Loucy (cell line): ENCODE data around the gene TUBGCP3.

Source experiments
- H2AFZ ChIP-seq: fragments of 200-600 bp; sonication (generic); 2 replicates; pipeline ENCODE4 v1.6.0; 2016; ENCODE audit warnings: antibody characterized with exemption, mild to moderate bottlenecking, low read length, moderate library complexity
- H3F3A ChIP-seq: fragments of 200-600 bp; 2 replicates; pipeline ENCODE4 v1.6.0; 2016; ENCODE audit warnings: antibody characterized with exemption, low read depth, mild to moderate bottlenecking
- H3K27me3 ChIP-seq: fragments of 200-600 bp; sonication (generic); 2 replicates; pipeline ENCODE4 v1.6.1; 2014; ENCODE audit warnings: low read length, mild to moderate bottlenecking; ENCODE audit not compliant: insufficient read depth, poor library complexity, severe bottlenecking
- H3K36me3 ChIP-seq: fragments of 200-600 bp; sonication (generic); 2 replicates; pipeline ENCODE4 v1.6.1; 2016; ENCODE audit warnings: low read length; ENCODE audit not compliant: insufficient read depth
- H3K4me1 ChIP-seq: fragments of 200-600 bp; sonication (generic); 2 replicates; pipeline ENCODE4 v1.5.1; 2014; ENCODE audit warnings: low read length, mild to moderate bottlenecking; ENCODE audit not compliant: insufficient read depth, poor library complexity, severe bottlenecking
- H3K4me2 ChIP-seq: fragments of 200-600 bp; sonication (generic); 2 replicates; pipeline ENCODE4 v1.6.0; 2014; ENCODE audit warnings: antibody characterized with exemption, low read length, low read depth, mild to moderate bottlenecking; ENCODE audit not compliant: poor library complexity, severe bottlenecking
- H3K4me3 ChIP-seq: fragments of 200-600 bp; sonication (generic); 2 replicates; pipeline ENCODE4 v1.5.1; 2014; ENCODE audit warnings: low read length, mild to moderate bottlenecking, mixed read lengths; ENCODE audit not compliant: poor library complexity, severe bottlenecking
- H3K79me2 ChIP-seq: fragments of 200-600 bp; sonication (generic); 2 replicates; pipeline ENCODE4 v1.6.1; 2014; ENCODE audit warnings: low read length; ENCODE audit not compliant: insufficient read depth
- H3K9ac ChIP-seq: fragments of 200-600 bp; sonication (generic); 2 replicates; pipeline ENCODE4 v1.6.0; 2014; ENCODE audit warnings: mild to moderate bottlenecking, low read depth, low read length, moderate library complexity; ENCODE audit not compliant: poor library complexity, severe bottlenecking
- H3K9me2 ChIP-seq: fragments of 200-600 bp; sonication (generic); replicated peaks from 2 replicates; pipeline ENCODE4 v1.6.1; 2016; ENCODE audit warnings: low read depth, low read length, mixed read lengths
- H3K9me3 ChIP-seq: fragments of 200-600 bp; sonication (generic); 2 replicates; pipeline ENCODE4 v1.6.1; 2014; ENCODE audit warnings: mild to moderate bottlenecking, antibody characterized with exemption, low read length, low read depth; ENCODE audit not compliant: insufficient read depth
- H4K20me1 ChIP-seq: fragments of 200-600 bp; sonication (generic); 2 replicates; pipeline ENCODE4 v1.6.0; 2014; ENCODE audit warnings: antibody characterized with exemption, low read length, mild to moderate bottlenecking; ENCODE audit not compliant: insufficient read depth, poor library complexity, severe bottlenecking
- CTCF ChIP-seq: fragments of 200-600 bp; sonication (generic); conservative IDR thresholded peaks from 2 replicates; pipeline ENCODE4 v1.5.1; 2014; ENCODE audit warnings: mild to moderate bottlenecking, antibody characterized with exemption, low read length
- EZH2phosphoT487 ChIP-seq: fragments of 200-600 bp; IDR thresholded peaks from 2 replicates; pipeline ENCODE4 v1.6.1; 2018; ENCODE audit warnings: antibody characterized with exemption, mild to moderate bottlenecking, moderate library complexity, borderline replicate concordance

The TUBGCP3 gene

GRCh38 chr13:112626124-112626523 is 38.2 kb upstream of the TUBGCP3 start:
- Histone ChIP-seq H3K36me3 (no peaks in the 10 kb centered on the region), H3K4me2 (no peak overlapping the region)

GRCh38 chr13:112625698-112626097 is 37.7 kb upstream of the TUBGCP3 start:
- no peaks in the 10 kb centered on the region for H3K36me3 ChIP-seq
- H3K4me2 ChIP-seq, result no peak overlapping the region
- H3K4me1 ChIP-seq, result no peaks in the 10 kb centered on the region
- H2AFZ ChIP-seq, result no peak overlapping the region
- H4K20me1 ChIP-seq, result no peaks in the 10 kb centered on the region
- H3K4me3 ChIP-seq, result no peak overlapping the region
- no peaks in the 10 kb centered on the region for H3K9me3 ChIP-seq
- H3F3A ChIP-seq, result no peaks in the 10 kb centered on the region
- H3K9ac ChIP-seq, result no peak overlapping the region
- no peaks in the 10 kb centered on the region for H3K27me3 ChIP-seq
- H3K9me2 ChIP-seq, result no peaks in the 10 kb centered on the region
- TF ChIP-seq EZH2phosphoT487, result no peak
- no peak for TF ChIP-seq CTCF
- H3K79me2 ChIP-seq, result no peaks in the 10 kb centered on the region

More at GRCh38 chr13:112626124-112626523, 38.2 kb upstream of the TUBGCP3 start:
- H3K4me1 ChIP-seq, result no peaks in the 10 kb centered on the region
- H3K27me3 ChIP-seq, result no peaks in the 10 kb centered on the region
- H3F3A ChIP-seq, result no peaks in the 10 kb centered on the region
- no peak overlapping the region for H3K4me3 ChIP-seq
- no peak overlapping the region for H2AFZ ChIP-seq
- H3K9ac ChIP-seq, result no peak overlapping the region
- TF ChIP-seq CTCF (no peak), EZH2phosphoT487 (no peak)
- no peaks in the 10 kb centered on the region for H3K79me2 ChIP-seq
- no peaks in the 10 kb centered on the region for H4K20me1 ChIP-seq
- no peaks in the 10 kb centered on the region for H3K9me3 ChIP-seq
- no peaks in the 10 kb centered on the region for H3K9me2 ChIP-seq

GRCh38 chr13:112624602-112625430 is 36.9 kb upstream of the TUBGCP3 start:
- no peaks in the 10 kb centered on the region for H3K9me2 ChIP-seq
- H2AFZ ChIP-seq, result no peak overlapping the region
- no peaks in the 10 kb centered on the region for H3K79me2 ChIP-seq
- no peaks in the 10 kb centered on the region for H3K27me3 ChIP-seq
- no peaks in the 10 kb centered on the region for H4K20me1 ChIP-seq
- TF ChIP-seq EZH2phosphoT487 (no peak), CTCF (no peak)
- H3K4me3 ChIP-seq, result no peak overlapping the region
- no peaks in the 10 kb centered on the region for H3K36me3 ChIP-seq
- H3K9me3 ChIP-seq, result no peaks in the 10 kb centered on the region
- no peak overlapping the region for H3K9ac ChIP-seq
- no peaks in the 10 kb centered on the region for H3F3A ChIP-seq
- H3K4me2 ChIP-seq, result no peak overlapping the region
- no peaks in the 10 kb centered on the region for H3K4me1 ChIP-seq
